ENCODE results near the gene KASH5. TPM values are rescaled to one million over a fixed set of nuclear protein-coding genes. Genes with fewer than 3 reads are reported as not detected.

KASH5 gene
- total and polyA plus RNA-seq, 2 of the 13 experiments (the other 11 are each of a cell fraction or from before 2014, with no cell fraction given): not detected

GRCh38 chr19:49432141-49433073 is 44.4 kb downstream of the KASH5 start:
- no peak for TF ChIP-seq ZNF496 (CRISPR knock-in tag; IDR thresholded peaks at IDR 0.05; ENCODE audit: insufficient replicate concordance)
- no peak for TF ChIP-seq ZMAT3 (CRISPR knock-in tag; conservative IDR thresholded peaks at IDR 0.05)
- TF ChIP-seq EZH2 (conservative IDR thresholded peaks at IDR 0.05; ENCODE audit: low read depth, low read length): 0 out of 2 replicates have a peak, but pooled peaks have one; percentile 56
- H3K27me3 ChIP-seq (ENCODE audit: control insufficient read depth in 1 of 2, insufficient read depth in 2 of 2, low read length in 2 of 2): peaks cover 7 to 85% of the 10 kb centered on the region in 2 experiments; a peak in 4 of 5 replicates

GRCh38 chr19:49433240-49433901 is 45.3 kb downstream of the KASH5 start:
- 41% methylated on average over 31 of the region's 31 CpGs for WGBS (ENCODE audit: low lambda C conversion rate)
- H3K4me2 ChIP-seq (ENCODE audit: low read depth, low read length): no peak overlapping the region
- H3K9me3 ChIP-seq (ENCODE audit: low read length): no peaks in the 10 kb centered on the region
- CTCF ChIA-PET (ENCODE audit: low intra/inter-chr PET ratio, low total read pairs): no interaction called here
- no peak for TF ChIP-seq DRAP1 (CRISPR knock-in tag; IDR thresholded peaks at IDR 0.05)
- no peak for TF ChIP-seq ZNF333 (CRISPR knock-in tag; IDR thresholded peaks at IDR 0.05; ENCODE audit: borderline replicate concordance)
- TF ChIP-seq SOX5 (CRISPR knock-in tag; IDR thresholded peaks at IDR 0.05; ENCODE audit: borderline replicate concordance): no peak
- no peak for TF ChIP-seq PHF21A (CRISPR knock-in tag; IDR thresholded peaks at IDR 0.05)
- no peak for TF ChIP-seq ZNF260 (CRISPR knock-in tag; IDR thresholded peaks at IDR 0.05; ENCODE audit: borderline replicate concordance, low read depth)
- no peak for TF ChIP-seq ZNF562 (CRISPR knock-in tag; IDR thresholded peaks at IDR 0.05; ENCODE audit: borderline replicate concordance)
- no peak for TF ChIP-seq RFXAP (CRISPR knock-in tag; IDR thresholded peaks at IDR 0.05; ENCODE audit: borderline replicate concordance)
- FAIRE-seq: no peak
- BruUV-seq (replicated peaks): no TSS peak
- intact Hi-C loops (cut with micrococcal nuclease; ENCODE audit: unreplicated experiment): no loop called here
- no peak overlapping the region for H3K4me3 ChIP-seq (replicated peaks in 1 of 3; ENCODE audit: insufficient read depth in 1 of 3, low read depth in 2 of 3, low read length in 3 of 3)
- no peak for DNase-seq (ENCODE audit: low spot score)
- H3K79me2 ChIP-seq (ENCODE audit: insufficient read depth, low read length): no peaks in the 10 kb centered on the region
- H4K20me1 ChIP-seq (ENCODE audit: insufficient read depth, low read length): no peaks in the 10 kb centered on the region
- no peaks in the 10 kb centered on the region for H3K36me3 ChIP-seq (replicated peaks in 1 of 2; ENCODE audit: control insufficient read depth in 1 of 2, insufficient read depth in 2 of 2, low read length in 2 of 2)
- ATAC-seq: no peak
- peaks cover 7 to 86% of the 10 kb centered on the region in 2 experiments; a peak in 4 of 5 replicates for H3K27me3 ChIP-seq (ENCODE audit: control insufficient read depth in 1 of 2, insufficient read depth in 2 of 2, low read length in 2 of 2)
- H3K4me1 ChIP-seq (ENCODE audit: insufficient read depth, low read length): peaks cover 3% of the 10 kb centered on the region
- POLR2A ChIA-PET: no interaction called here
- H3K27ac ChIP-seq (ENCODE audit: extremely low read length, insufficient read depth, low read length): no peak overlapping the region
- H3K9ac ChIP-seq (ENCODE audit: insufficient read depth, low read depth, low read length): no peak overlapping the region
- in situ Hi-C loops (cut with HindIII; ENCODE audit: extremely low pct_ligation_motif_present, low pct_unique_long_range_greater_than_20kb): no loop called here
- H2AFZ ChIP-seq (ENCODE audit: low read length): no peak overlapping the region

More at GRCh38 chr19:49432141-49433073, 44.4 kb downstream of the KASH5 start:
- ChIA-PET POLR2A (no interaction called here), CTCF (ENCODE audit: low intra/inter-chr PET ratio, low total read pairs) (no interaction called here)
- no peaks in the 10 kb centered on the region for H3K79me2 ChIP-seq (ENCODE audit: insufficient read depth, low read length)
- in situ Hi-C loops (cut with HindIII; ENCODE audit: extremely low pct_ligation_motif_present, low pct_unique_long_range_greater_than_20kb): no loop called here
- H2AFZ ChIP-seq (ENCODE audit: low read length): no peak overlapping the region
- peaks cover 10% of the 10 kb centered on the region for H3K4me1 ChIP-seq (ENCODE audit: insufficient read depth, low read length)
- H3K4me2 ChIP-seq (ENCODE audit: low read depth, low read length): no peak overlapping the region
- no peaks in the 10 kb centered on the region for H3K36me3 ChIP-seq (replicated peaks in 1 of 2; ENCODE audit: control insufficient read depth in 1 of 2, insufficient read depth in 2 of 2, low read length in 2 of 2)
- H3K4me3 ChIP-seq (replicated peaks in 1 of 3; ENCODE audit: insufficient read depth in 1 of 3, low read depth in 2 of 3, low read length in 3 of 3): no peak overlapping the region
- no peak for DNase-seq (ENCODE audit: low spot score)
- no TSS peak for BruUV-seq (replicated peaks)
- WGBS (ENCODE audit: low lambda C conversion rate): 44% methylated on average over 43 of the region's 63 CpGs
- H3K9me3 ChIP-seq (ENCODE audit: low read length): no peaks in the 10 kb centered on the region
- ATAC-seq: no peak
- no peak for FAIRE-seq
- intact Hi-C loops (cut with micrococcal nuclease; ENCODE audit: unreplicated experiment): no loop called here
- H4K20me1 ChIP-seq (ENCODE audit: insufficient read depth, low read length): no peaks in the 10 kb centered on the region
- no peak overlapping the region for H3K9ac ChIP-seq (ENCODE audit: insufficient read depth, low read depth, low read length)
- H3K27ac ChIP-seq (ENCODE audit: extremely low read length, insufficient read depth, low read length): no peak overlapping the region

Measured in HepG2 (cell line).